ENCODE results near the gene SCNN1B.

SCNN1B gene

DNA sequence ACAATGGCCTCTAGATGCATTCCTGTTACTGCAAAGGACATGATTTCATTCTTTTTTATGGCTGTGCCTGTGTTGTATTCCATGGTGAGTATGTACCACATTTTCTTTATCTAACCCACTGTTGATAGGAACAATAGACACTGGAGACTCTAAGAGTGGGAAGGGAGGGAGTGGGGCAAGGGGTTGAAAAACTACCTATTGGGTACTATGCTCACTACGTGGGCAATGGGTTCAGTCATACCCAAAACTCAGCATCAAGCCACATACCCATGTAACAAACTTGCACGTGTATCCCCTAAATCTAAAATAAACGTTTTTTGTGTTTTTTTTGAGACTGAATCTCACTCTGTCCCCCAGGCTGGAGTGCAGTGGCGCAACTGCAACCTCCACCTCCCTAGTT, 47.1 kb upstream of the SCNN1B start:
- Histone ChIP-seq H2AK5ac (ENCODE audit: low read length) (no peak overlapping the region), H3K4me2 (ENCODE audit: low read length) (no peak overlapping the region), H4K91ac (ENCODE audit: low read depth, low read length) (no peak overlapping the region), H3K23ac (ENCODE audit: low read length) (no peak overlapping the region), H3K4me1 (ENCODE audit: control insufficient read depth in 1 of 2, insufficient read depth in 2 of 2, low read length in 2 of 2) (peaks cover 4 to 9% of the 10 kb centered on the region in 2 experiments), H3K27me3 (ENCODE audit: insufficient read depth, low read length) (no peaks in the 10 kb centered on the region), H2BK12ac (ENCODE audit: low read length) (no peak overlapping the region), H3K27ac (ENCODE audit: low read depth, low read length) (no peak overlapping the region), H3K4ac (ENCODE audit: low read depth, low read length) (no peak overlapping the region), H3K79me1 (ENCODE audit: low read length) (no peaks in the 10 kb centered on the region), H3K14ac (ENCODE audit: low read length) (no peak overlapping the region), H3K18ac (ENCODE audit: low read length) (no peak overlapping the region), H3K79me2 (ENCODE audit: control insufficient read depth, insufficient read depth, low read length, poor library complexity) (no peaks in the 10 kb centered on the region), H4K8ac (ENCODE audit: low read depth, low read length) (no peak overlapping the region), H3K9me3 (ENCODE audit: insufficient read depth, low read depth, low read length) (no peaks in the 10 kb centered on the region), H3K36me3 (ENCODE audit: control insufficient read depth in 1 of 2, insufficient read depth in 2 of 2, low read length in 2 of 2) (no peaks in the 10 kb centered on the region), H3K9ac (ENCODE audit: low read length) (no peak overlapping the region), H3K4me3 (ENCODE audit: low read depth, low read length) (no peak overlapping the region), H2BK120ac (ENCODE audit: insufficient read depth, low read length, poor library complexity) (no peak overlapping the region), H2AFZ (ENCODE audit: insufficient read depth, low read length, poor library complexity) (no peak overlapping the region), H2BK5ac (ENCODE audit: low read depth, low read length, poor library complexity) (no peak overlapping the region), H4K12ac (ENCODE audit: low read depth, low read length) (no peak overlapping the region)
- no peak for DNase-seq
- no CpG with 5 or more reads among the region's 4 CpGs for WGBS (ENCODE audit: extremely low coverage, insufficient coverage, insufficient read length)

DNA sequence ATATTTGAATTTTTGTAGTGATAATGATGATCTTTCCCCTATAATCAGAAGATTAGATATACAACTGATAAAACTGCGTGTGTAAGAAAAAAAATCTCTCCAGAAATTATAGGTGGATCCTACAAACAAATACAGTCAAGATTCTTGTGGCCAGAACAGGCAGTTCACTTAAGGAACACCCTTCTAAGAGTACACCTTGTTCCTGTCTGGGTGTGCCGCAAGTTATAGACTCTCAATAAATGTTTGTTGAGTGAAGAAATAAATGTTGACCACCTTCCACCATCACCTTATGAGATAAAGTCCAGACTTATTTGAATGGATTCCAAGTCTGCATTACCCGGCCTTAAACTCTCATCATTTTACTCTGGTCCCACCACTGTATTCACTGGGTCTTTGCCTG, 45.7 kb upstream of the SCNN1B start:
- Histone ChIP-seq H3K36me3 (ENCODE audit: control insufficient read depth in 1 of 2, insufficient read depth in 2 of 2, low read length in 2 of 2) (no peaks in the 10 kb centered on the region), H2BK12ac (ENCODE audit: low read length) (no peak overlapping the region)
- no CpG with 5 or more reads among the region's 3 CpGs for WGBS (ENCODE audit: extremely low coverage, insufficient coverage, insufficient read length)

GRCh38 chr16:23257682-23258081, 44.4 kb upstream of the SCNN1B start:
- no peak overlapping the region for H3K4me2 ChIP-seq (ENCODE audit: low read length)
- no peak overlapping the region for H4K91ac ChIP-seq (ENCODE audit: low read depth, low read length)
- no peak overlapping the region for H2AK5ac ChIP-seq (ENCODE audit: low read length)
- no peak overlapping the region for H3K9ac ChIP-seq (ENCODE audit: low read length)
- no peaks in the 10 kb centered on the region for H3K36me3 ChIP-seq (ENCODE audit: control insufficient read depth in 1 of 2, insufficient read depth in 2 of 2, low read length in 2 of 2)
- no peaks in the 10 kb centered on the region for H3K27me3 ChIP-seq (ENCODE audit: insufficient read depth, low read length)
- H2AFZ ChIP-seq (ENCODE audit: insufficient read depth, low read length, poor library complexity): no peak overlapping the region
- H2BK120ac ChIP-seq (ENCODE audit: insufficient read depth, low read length, poor library complexity): no peak overlapping the region
- H2BK12ac ChIP-seq (ENCODE audit: low read length): no peak overlapping the region
- no peak overlapping the region for H4K12ac ChIP-seq (ENCODE audit: low read depth, low read length)
- peaks cover 4 to 9% of the 10 kb centered on the region in 2 experiments for H3K4me1 ChIP-seq (ENCODE audit: control insufficient read depth in 1 of 2, insufficient read depth in 2 of 2, low read length in 2 of 2)
- no peak overlapping the region for H3K14ac ChIP-seq (ENCODE audit: low read length)
- H3K79me2 ChIP-seq (ENCODE audit: control insufficient read depth, insufficient read depth, low read length, poor library complexity): no peaks in the 10 kb centered on the region
- peak; percentile 88 to 95 for DNase-seq
- H3K18ac ChIP-seq (ENCODE audit: low read length): no peak overlapping the region
- no peak overlapping the region for H3K4me3 ChIP-seq (ENCODE audit: low read depth, low read length)
- H3K27ac ChIP-seq (ENCODE audit: low read depth, low read length): no peak overlapping the region
- no peak overlapping the region for H3K23ac ChIP-seq (ENCODE audit: low read length)
- H3K9me3 ChIP-seq (ENCODE audit: insufficient read depth, low read depth, low read length): no peaks in the 10 kb centered on the region
- H3K4ac ChIP-seq (ENCODE audit: low read depth, low read length): no peak overlapping the region
- H3K79me1 ChIP-seq (ENCODE audit: low read length): no peaks in the 10 kb centered on the region
- no peak overlapping the region for H4K8ac ChIP-seq (ENCODE audit: low read depth, low read length)
- WGBS (ENCODE audit: extremely low coverage, insufficient coverage, insufficient read length): no CpG with 5 or more reads among the region's 1 CpG
- H2BK5ac ChIP-seq (ENCODE audit: low read depth, low read length, poor library complexity): no peak overlapping the region

More for the DNA sequence above, 45.7 kb upstream of the SCNN1B start:
- Histone ChIP-seq H3K4me2 (ENCODE audit: low read length) (no peak overlapping the region), H3K79me2 (ENCODE audit: control insufficient read depth, insufficient read depth, low read length, poor library complexity) (no peaks in the 10 kb centered on the region), H3K27me3 (ENCODE audit: insufficient read depth, low read length) (no peaks in the 10 kb centered on the region), H3K4ac (ENCODE audit: low read depth, low read length) (no peak overlapping the region), H3K9ac (ENCODE audit: low read length) (no peak overlapping the region), H3K9me3 (ENCODE audit: insufficient read depth, low read depth, low read length) (no peaks in the 10 kb centered on the region), H3K4me1 (ENCODE audit: control insufficient read depth in 1 of 2, insufficient read depth in 2 of 2, low read length in 2 of 2) (peaks cover 4 to 9% of the 10 kb centered on the region in 2 experiments), H2AFZ (ENCODE audit: insufficient read depth, low read length, poor library complexity) (no peak overlapping the region), H3K14ac (ENCODE audit: low read length) (no peak overlapping the region), H3K18ac (ENCODE audit: low read length) (no peak overlapping the region), H3K4me3 (ENCODE audit: low read depth, low read length) (no peak overlapping the region), H3K23ac (ENCODE audit: low read length) (no peak overlapping the region), H2BK120ac (ENCODE audit: insufficient read depth, low read length, poor library complexity) (no peak overlapping the region), H4K12ac (ENCODE audit: low read depth, low read length) (no peak overlapping the region), H3K79me1 (ENCODE audit: low read length) (no peaks in the 10 kb centered on the region), H4K91ac (ENCODE audit: low read depth, low read length) (no peak overlapping the region), H2AK5ac (ENCODE audit: low read length) (no peak overlapping the region), H3K27ac (ENCODE audit: low read depth, low read length) (no peak overlapping the region), H4K8ac (ENCODE audit: low read depth, low read length) (no peak overlapping the region), H2BK5ac (ENCODE audit: low read depth, low read length, poor library complexity) (no peak overlapping the region)
- DNase-seq: no peak

DNA sequence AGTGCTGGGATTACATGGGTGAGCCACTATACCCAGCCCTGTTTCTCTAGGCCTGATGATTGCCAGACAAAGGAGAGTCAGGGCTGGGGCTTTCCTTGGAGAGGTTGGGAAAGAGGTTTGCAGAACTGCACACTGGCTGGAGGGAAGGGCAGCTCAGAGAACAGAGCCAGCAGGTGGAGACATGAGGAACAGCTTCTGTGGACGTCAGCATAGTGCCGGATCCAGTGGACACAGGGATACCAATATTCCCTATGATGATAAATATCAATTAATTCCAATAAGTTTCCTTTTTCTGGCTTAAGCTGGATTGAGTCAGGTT, 43.2 kb upstream of the SCNN1B start:
- Histone ChIP-seq H3K79me2 (ENCODE audit: control insufficient read depth, insufficient read depth, low read length, poor library complexity) (no peaks in the 10 kb centered on the region), H3K18ac (ENCODE audit: low read length) (no peak overlapping the region), H3K9me3 (ENCODE audit: insufficient read depth, low read depth, low read length) (no peaks in the 10 kb centered on the region), H2AFZ (ENCODE audit: insufficient read depth, low read length, poor library complexity) (no peak overlapping the region), H3K4me2 (ENCODE audit: low read length) (no peak overlapping the region), H2AK5ac (ENCODE audit: low read length) (no peak overlapping the region), H2BK5ac (ENCODE audit: low read depth, low read length, poor library complexity) (no peak overlapping the region), H3K23ac (ENCODE audit: low read length) (no peak overlapping the region), H4K8ac (ENCODE audit: low read depth, low read length) (no peak overlapping the region), H3K4me1 (ENCODE audit: control insufficient read depth in 1 of 2, insufficient read depth in 2 of 2, low read length in 2 of 2) (peaks cover 4 to 9% of the 10 kb centered on the region in 2 experiments), H3K27me3 (ENCODE audit: insufficient read depth, low read length) (no peaks in the 10 kb centered on the region), H2BK12ac (ENCODE audit: low read length) (no peak overlapping the region), H4K12ac (ENCODE audit: low read depth, low read length) (no peak overlapping the region), H3K36me3 (ENCODE audit: control insufficient read depth in 1 of 2, insufficient read depth in 2 of 2, low read length in 2 of 2) (no peaks in the 10 kb centered on the region), H3K14ac (ENCODE audit: low read length) (no peak overlapping the region), H4K91ac (ENCODE audit: low read depth, low read length) (no peak overlapping the region), H3K27ac (ENCODE audit: low read depth, low read length) (no peak overlapping the region), H3K4ac (ENCODE audit: low read depth, low read length) (no peak overlapping the region), H2BK120ac (ENCODE audit: insufficient read depth, low read length, poor library complexity) (no peak overlapping the region), H3K4me3 (ENCODE audit: low read depth, low read length) (no peak overlapping the region), H3K9ac (ENCODE audit: low read length) (no peak overlapping the region), H3K79me1 (ENCODE audit: low read length) (no peaks in the 10 kb centered on the region)
- WGBS (ENCODE audit: extremely low coverage, insufficient coverage, insufficient read length): no CpG with 5 or more reads among the region's 2 CpGs
- DNase-seq: peak in 1 of 2 donors; percentile 20
